ENCODE measurements around the gene RUFY4.

The RUFY4 gene

DNA sequence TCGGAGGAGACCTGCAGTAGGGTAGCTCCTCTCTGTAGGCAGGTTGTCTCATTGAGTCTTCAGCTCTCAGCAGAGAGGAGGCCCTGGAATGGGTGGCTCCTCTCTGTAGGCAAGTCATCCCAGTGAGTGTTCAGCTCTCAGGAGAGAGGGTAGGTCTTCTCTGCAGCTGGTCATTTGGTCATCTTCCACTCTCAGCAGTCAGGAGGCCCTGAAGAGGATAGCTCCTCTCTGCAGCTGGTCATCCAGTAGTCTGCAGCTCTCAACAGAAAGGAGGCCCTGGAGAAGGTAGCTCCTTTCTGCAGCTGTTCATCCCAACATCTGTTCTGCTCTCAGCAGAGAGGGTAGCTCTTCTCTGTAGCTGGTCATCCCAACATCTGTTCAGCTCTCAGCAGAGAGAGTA is 26.0 kb upstream of the RUFY4 start:
- TF ChIP-seq, protein P1, sequence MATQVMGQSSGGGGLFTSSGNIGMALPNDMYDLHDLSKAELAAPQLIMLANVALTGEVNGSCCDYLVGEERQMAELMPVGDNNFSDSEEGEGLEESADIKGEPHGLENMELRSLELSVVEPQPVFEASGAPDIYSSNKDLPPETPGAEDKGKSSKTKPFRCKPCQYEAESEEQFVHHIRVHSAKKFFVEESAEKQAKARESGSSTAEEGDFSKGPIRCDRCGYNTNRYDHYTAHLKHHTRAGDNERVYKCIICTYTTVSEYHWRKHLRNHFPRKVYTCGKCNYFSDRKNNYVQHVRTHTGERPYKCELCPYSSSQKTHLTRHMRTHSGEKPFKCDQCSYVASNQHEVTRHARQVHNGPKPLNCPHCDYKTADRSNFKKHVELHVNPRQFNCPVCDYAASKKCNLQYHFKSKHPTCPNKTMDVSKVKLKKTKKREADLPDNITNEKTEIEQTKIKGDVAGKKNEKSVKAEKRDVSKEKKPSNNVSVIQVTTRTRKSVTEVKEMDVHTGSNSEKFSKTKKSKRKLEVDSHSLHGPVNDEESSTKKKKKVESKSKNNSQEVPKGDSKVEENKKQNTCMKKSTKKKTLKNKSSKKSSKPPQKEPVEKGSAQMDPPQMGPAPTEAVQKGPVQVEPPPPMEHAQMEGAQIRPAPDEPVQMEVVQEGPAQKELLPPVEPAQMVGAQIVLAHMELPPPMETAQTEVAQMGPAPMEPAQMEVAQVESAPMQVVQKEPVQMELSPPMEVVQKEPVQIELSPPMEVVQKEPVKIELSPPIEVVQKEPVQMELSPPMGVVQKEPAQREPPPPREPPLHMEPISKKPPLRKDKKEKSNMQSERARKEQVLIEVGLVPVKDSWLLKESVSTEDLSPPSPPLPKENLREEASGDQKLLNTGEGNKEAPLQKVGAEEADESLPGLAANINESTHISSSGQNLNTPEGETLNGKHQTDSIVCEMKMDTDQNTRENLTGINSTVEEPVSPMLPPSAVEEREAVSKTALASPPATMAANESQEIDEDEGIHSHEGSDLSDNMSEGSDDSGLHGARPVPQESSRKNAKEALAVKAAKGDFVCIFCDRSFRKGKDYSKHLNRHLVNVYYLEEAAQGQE (IDR thresholded peaks at IDR 0.05; ENCODE audit: low read depth) = no peak
- TF ChIP-seq, protein P2, sequence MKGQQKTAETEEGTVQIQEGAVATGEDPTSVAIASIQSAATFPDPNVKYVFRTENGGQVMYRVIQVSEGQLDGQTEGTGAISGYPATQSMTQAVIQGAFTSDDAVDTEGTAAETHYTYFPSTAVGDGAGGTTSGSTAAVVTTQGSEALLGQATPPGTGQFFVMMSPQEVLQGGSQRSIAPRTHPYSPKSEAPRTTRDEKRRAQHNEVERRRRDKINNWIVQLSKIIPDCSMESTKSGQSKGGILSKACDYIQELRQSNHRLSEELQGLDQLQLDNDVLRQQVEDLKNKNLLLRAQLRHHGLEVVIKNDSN (IDR thresholded peaks at IDR 0.05) = no peak
- TF ChIP-seq CEBPB (IDR thresholded peaks at IDR 0.05) (no peak), CREB1 (IDR thresholded peaks at IDR 0.05; ENCODE audit: low read depth) (no peak), EGR1 (IDR thresholded peaks at IDR 0.05) (no peak), ZBTB7A (IDR thresholded peaks at IDR 0.05; ENCODE audit: low read depth) (no peak)

DNA sequence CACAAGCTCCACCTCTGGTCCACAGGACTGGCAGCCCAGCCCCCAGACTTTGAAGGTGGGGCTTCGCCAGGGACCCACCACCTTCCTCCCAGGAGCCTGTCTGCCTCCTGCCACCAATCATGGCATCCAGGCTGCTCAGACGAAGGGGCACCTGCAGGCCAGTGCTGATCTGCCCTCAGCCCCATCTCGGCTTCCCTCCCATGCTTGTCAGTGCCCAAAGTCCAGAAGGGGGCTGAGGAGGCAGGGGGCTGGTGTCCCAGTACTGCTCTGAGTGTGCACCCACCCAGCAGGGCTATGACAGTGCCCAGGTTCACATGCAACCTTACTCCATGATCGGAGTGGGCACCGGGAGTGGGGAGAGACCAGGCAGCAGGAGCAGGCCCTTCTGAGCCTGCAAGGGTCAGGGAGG is 25.3 kb upstream of the RUFY4 start:
- TF ChIP-seq CREB1 (IDR thresholded peaks at IDR 0.05; ENCODE audit: low read depth) (no peak), TAF1 (IDR thresholded peaks at IDR 0.05; ENCODE audit: low read depth) (no peak), TEAD4 (IDR thresholded peaks at IDR 0.05) (no peak), FOXM1 (IDR thresholded peaks at IDR 0.05; ENCODE audit: borderline replicate concordance, low read depth) (no peak), TCF12 (IDR thresholded peaks at IDR 0.05; ENCODE audit: low read depth) (no peak), RAD21 (IDR thresholded peaks at IDR 0.05; ENCODE audit: low read depth) (no peak), EP300 (IDR thresholded peaks at IDR 0.05; ENCODE audit: borderline replicate concordance) (no peak), CEBPB (IDR thresholded peaks at IDR 0.05) (no peak), ZBTB7A (IDR thresholded peaks at IDR 0.05; ENCODE audit: low read depth) (no peak), NFIC (IDR thresholded peaks at IDR 0.05) (no peak), YY1 (IDR thresholded peaks at IDR 0.05; ENCODE audit: low read depth) (no peak), EGR1 (IDR thresholded peaks at IDR 0.05) (no peak)
- TF ChIP-seq, protein P1 (IDR thresholded peaks at IDR 0.05; ENCODE audit: low read depth) = no peak
- TF ChIP-seq, protein P2 (IDR thresholded peaks at IDR 0.05) = no peak
- TF ChIP-seq, protein P3, sequence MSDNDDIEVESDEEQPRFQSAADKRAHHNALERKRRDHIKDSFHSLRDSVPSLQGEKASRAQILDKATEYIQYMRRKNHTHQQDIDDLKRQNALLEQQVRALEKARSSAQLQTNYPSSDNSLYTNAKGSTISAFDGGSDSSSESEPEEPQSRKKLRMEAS (IDR thresholded peaks at IDR 0.05) = no peak

DNA sequence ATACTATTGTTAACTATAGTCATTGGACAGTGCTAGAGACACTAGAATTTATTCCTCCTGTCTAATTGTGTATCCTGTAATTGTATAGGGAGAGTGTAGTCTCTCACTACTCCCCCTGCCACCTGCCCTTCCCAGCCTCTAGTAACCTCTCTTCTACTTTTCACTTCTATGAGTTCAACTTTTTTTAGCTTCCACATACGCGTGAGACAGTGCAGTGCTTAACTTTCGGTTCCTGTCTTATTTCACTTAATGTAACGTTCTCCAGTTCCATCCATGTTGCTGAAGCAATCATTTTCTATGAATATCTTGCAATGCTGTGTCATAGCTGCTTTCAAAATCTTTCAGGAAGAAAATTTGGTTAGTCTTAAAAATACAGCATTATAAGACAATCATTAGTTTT is 22.8 kb upstream of the RUFY4 start:
- TF ChIP-seq NFIC (IDR thresholded peaks at IDR 0.05) (no peak), TAF1 (IDR thresholded peaks at IDR 0.05; ENCODE audit: low read depth) (no peak), RAD21 (IDR thresholded peaks at IDR 0.05; ENCODE audit: low read depth) (no peak), EP300 (IDR thresholded peaks at IDR 0.05; ENCODE audit: borderline replicate concordance) (no peak), CEBPB (IDR thresholded peaks at IDR 0.05) (no peak), ZBTB7A (IDR thresholded peaks at IDR 0.05; ENCODE audit: low read depth) (no peak), TCF12 (IDR thresholded peaks at IDR 0.05; ENCODE audit: low read depth) (no peak), EGR1 (IDR thresholded peaks at IDR 0.05) (no peak), FOXM1 (IDR thresholded peaks at IDR 0.05; ENCODE audit: borderline replicate concordance, low read depth) (no peak), YY1 (IDR thresholded peaks at IDR 0.05; ENCODE audit: low read depth) (no peak), CREB1 (IDR thresholded peaks at IDR 0.05; ENCODE audit: low read depth) (no peak), TEAD4 (IDR thresholded peaks at IDR 0.05) (no peak)
- TF ChIP-seq, protein P1 (IDR thresholded peaks at IDR 0.05; ENCODE audit: low read depth) = no peak
- TF ChIP-seq, protein P2 (IDR thresholded peaks at IDR 0.05) = no peak
- TF ChIP-seq, protein P3 (IDR thresholded peaks at IDR 0.05) = no peak

DNA sequence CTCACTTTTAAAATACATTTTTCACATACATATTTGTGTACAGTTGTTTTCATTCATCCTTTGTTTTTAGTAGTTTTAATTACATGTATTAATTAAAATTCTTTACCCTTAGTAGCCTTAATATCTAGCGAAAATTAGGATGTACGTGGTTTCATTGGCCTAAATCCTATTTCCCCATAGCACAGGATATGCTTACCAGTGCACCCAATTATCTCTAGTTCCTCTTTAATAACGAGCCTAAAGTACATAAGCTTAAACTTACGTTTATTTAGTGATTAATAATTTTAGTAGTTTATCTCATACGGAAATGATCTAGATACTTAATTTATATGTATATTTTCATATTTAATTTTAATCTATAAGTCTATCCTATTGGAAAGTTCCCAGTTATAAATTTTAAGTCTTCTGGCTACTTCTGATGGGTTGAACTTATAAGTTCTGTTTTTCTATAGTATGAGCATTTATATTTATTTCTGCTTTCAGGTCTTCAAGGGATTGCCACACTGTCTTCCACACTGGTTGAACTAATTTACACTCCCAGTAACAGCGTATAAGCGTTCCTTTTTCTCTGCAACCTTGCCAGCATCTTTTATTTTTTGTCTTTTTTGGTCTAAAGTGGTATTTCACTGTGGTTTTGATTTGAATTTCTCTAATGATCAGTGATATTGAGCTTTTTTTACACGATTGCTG is 21.4 kb upstream of the RUFY4 start:
- TF ChIP-seq EP300 (IDR thresholded peaks at IDR 0.05; ENCODE audit: borderline replicate concordance) (no peak), NFIC (IDR thresholded peaks at IDR 0.05) (no peak), TCF12 (IDR thresholded peaks at IDR 0.05; ENCODE audit: low read depth) (no peak), FOXM1 (IDR thresholded peaks at IDR 0.05; ENCODE audit: borderline replicate concordance, low read depth) (no peak), ZBTB7A (IDR thresholded peaks at IDR 0.05; ENCODE audit: low read depth) (no peak), CREB1 (IDR thresholded peaks at IDR 0.05; ENCODE audit: low read depth) (no peak), TEAD4 (IDR thresholded peaks at IDR 0.05) (no peak), RAD21 (IDR thresholded peaks at IDR 0.05; ENCODE audit: low read depth) (no peak), YY1 (IDR thresholded peaks at IDR 0.05; ENCODE audit: low read depth) (no peak), TAF1 (IDR thresholded peaks at IDR 0.05; ENCODE audit: low read depth) (no peak), CEBPB (IDR thresholded peaks at IDR 0.05) (no peak), EGR1 (IDR thresholded peaks at IDR 0.05) (no peak)
- TF ChIP-seq, protein P2 (IDR thresholded peaks at IDR 0.05) = no peak
- TF ChIP-seq, protein P3 (IDR thresholded peaks at IDR 0.05) = no peak
- TF ChIP-seq, protein P1 (IDR thresholded peaks at IDR 0.05; ENCODE audit: low read depth) = no peak

All from Ishikawa (cell line).